ENCODE measurements around the gene EPB41L4A. TPM values are rescaled to one million over a fixed set of nuclear protein-coding genes. Genes with fewer than 3 reads are reported as not detected.
A peak's percentile ranks its signal among the peaks of the same experiment; 100 is the strongest.

Gene EPB41L4A
- polyA plus RNA-seq, 1 donor from 2014 or later: 7.4 TPM

DNA sequence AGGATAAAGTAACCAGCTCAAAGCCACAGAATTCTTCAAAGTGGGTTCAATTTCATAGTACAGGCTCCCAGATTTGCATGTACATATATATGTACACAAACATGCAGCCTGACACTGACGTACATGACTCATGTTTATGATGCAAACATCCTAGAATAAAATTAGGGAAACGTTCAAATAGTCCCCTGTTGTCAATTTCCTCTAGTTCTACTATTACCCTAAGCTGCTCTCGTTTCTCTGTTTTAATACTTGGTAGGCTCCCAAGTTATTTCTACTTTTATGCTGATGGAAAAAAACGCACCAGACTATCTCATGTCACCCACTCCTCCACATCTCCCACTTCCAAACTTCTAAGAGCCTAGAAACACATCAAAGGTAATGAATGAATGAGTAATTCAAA is 229.7 kb downstream of the EPB41L4A start:
- H3K27me3 ChIP-seq (ENCODE audit: insufficient read depth, low read depth, low read length): no peaks in the 10 kb centered on the region
- no peak overlapping the region for H2AFZ ChIP-seq (ENCODE audit: low read depth, low read length)
- H3F3A ChIP-seq (ENCODE audit: insufficient read depth, low read length, poor library complexity, severe bottlenecking): no peaks in the 10 kb centered on the region
- no peaks in the 10 kb centered on the region for H3K9me2 ChIP-seq (ENCODE audit: insufficient read depth, low read length)
- H4K20me1 ChIP-seq (ENCODE audit: insufficient read depth): no peaks in the 10 kb centered on the region
- no peak overlapping the region for H3K27ac ChIP-seq (ENCODE audit: low read length)
- H3K4me3 ChIP-seq (ENCODE audit: low read length): no peak overlapping the region
- H3K4me2 ChIP-seq (ENCODE audit: low read length): no peak overlapping the region
- H3K36me3 ChIP-seq (ENCODE audit: insufficient read depth, low read length): no peaks in the 10 kb centered on the region
- no peak overlapping the region for H3K9ac ChIP-seq (ENCODE audit: low read length)
- H3K79me2 ChIP-seq (replicated peaks; ENCODE audit: insufficient read depth, low read length): no peaks in the 10 kb centered on the region
- no peaks in the 10 kb centered on the region for H3K9me3 ChIP-seq (ENCODE audit: low read length)
- TF ChIP-seq TAF1 (IDR thresholded peaks at IDR 0.05; ENCODE audit: low read depth) (no peak), SMC3 (conservative IDR thresholded peaks at IDR 0.05; ENCODE audit: poor library complexity) (no peak), RAD21 (conservative IDR thresholded peaks at IDR 0.05) (no peak), MXI1 (conservative IDR thresholded peaks at IDR 0.05; ENCODE audit: poor library complexity, severe bottlenecking) (no peak)

DNA sequence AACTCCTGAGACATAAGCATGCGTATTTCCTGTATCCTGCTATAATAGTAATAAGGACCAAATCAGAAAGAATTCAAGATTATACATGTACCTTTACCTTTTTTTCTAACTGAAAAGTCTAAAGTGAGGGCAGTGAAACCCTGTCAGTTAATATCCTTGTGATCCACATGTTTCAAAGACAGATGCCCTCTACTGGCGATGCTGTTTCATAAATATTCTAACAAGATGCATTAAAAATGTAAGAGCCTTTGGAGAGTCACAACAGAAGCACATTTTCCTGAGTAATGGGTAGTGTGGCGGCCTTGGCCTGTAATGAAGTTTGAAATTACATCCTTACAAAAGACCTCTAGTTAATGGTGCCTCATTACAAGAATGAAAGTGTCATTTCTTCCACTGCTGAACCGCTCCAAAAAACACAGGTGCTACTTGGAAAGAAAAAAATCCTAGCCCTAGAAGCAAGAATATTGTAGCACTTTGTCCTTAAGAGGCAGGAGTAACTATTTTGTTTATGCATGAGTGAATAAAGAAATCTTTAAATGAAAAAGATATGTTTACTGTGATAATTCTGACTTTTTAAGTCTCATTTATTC is 232.6 kb downstream of the EPB41L4A start:
- no peak overlapping the region for H3K27ac ChIP-seq (ENCODE audit: low read length)
- TF ChIP-seq, protein P1, sequence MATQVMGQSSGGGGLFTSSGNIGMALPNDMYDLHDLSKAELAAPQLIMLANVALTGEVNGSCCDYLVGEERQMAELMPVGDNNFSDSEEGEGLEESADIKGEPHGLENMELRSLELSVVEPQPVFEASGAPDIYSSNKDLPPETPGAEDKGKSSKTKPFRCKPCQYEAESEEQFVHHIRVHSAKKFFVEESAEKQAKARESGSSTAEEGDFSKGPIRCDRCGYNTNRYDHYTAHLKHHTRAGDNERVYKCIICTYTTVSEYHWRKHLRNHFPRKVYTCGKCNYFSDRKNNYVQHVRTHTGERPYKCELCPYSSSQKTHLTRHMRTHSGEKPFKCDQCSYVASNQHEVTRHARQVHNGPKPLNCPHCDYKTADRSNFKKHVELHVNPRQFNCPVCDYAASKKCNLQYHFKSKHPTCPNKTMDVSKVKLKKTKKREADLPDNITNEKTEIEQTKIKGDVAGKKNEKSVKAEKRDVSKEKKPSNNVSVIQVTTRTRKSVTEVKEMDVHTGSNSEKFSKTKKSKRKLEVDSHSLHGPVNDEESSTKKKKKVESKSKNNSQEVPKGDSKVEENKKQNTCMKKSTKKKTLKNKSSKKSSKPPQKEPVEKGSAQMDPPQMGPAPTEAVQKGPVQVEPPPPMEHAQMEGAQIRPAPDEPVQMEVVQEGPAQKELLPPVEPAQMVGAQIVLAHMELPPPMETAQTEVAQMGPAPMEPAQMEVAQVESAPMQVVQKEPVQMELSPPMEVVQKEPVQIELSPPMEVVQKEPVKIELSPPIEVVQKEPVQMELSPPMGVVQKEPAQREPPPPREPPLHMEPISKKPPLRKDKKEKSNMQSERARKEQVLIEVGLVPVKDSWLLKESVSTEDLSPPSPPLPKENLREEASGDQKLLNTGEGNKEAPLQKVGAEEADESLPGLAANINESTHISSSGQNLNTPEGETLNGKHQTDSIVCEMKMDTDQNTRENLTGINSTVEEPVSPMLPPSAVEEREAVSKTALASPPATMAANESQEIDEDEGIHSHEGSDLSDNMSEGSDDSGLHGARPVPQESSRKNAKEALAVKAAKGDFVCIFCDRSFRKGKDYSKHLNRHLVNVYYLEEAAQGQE (IDR thresholded peaks at IDR 0.05; ENCODE audit: borderline replicate concordance): no peak
- TF ChIP-seq EP300 (conservative IDR thresholded peaks at IDR 0.05; ENCODE audit: poor library complexity, severe bottlenecking): no peak
- TF ChIP-seq TAF1 (IDR thresholded peaks at IDR 0.05; ENCODE audit: low read depth): no peak
- TF ChIP-seq SMC3 (conservative IDR thresholded peaks at IDR 0.05; ENCODE audit: poor library complexity): peak; percentile 61
- peak; percentile 44 for TF ChIP-seq RAD21 (conservative IDR thresholded peaks at IDR 0.05)
- TF ChIP-seq, protein P2, sequence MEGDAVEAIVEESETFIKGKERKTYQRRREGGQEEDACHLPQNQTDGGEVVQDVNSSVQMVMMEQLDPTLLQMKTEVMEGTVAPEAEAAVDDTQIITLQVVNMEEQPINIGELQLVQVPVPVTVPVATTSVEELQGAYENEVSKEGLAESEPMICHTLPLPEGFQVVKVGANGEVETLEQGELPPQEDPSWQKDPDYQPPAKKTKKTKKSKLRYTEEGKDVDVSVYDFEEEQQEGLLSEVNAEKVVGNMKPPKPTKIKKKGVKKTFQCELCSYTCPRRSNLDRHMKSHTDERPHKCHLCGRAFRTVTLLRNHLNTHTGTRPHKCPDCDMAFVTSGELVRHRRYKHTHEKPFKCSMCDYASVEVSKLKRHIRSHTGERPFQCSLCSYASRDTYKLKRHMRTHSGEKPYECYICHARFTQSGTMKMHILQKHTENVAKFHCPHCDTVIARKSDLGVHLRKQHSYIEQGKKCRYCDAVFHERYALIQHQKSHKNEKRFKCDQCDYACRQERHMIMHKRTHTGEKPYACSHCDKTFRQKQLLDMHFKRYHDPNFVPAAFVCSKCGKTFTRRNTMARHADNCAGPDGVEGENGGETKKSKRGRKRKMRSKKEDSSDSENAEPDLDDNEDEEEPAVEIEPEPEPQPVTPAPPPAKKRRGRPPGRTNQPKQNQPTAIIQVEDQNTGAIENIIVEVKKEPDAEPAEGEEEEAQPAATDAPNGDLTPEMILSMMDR (IDR thresholded peaks at IDR 0.05; ENCODE audit: poor library complexity, severe bottlenecking): peak; percentile 71

DNA sequence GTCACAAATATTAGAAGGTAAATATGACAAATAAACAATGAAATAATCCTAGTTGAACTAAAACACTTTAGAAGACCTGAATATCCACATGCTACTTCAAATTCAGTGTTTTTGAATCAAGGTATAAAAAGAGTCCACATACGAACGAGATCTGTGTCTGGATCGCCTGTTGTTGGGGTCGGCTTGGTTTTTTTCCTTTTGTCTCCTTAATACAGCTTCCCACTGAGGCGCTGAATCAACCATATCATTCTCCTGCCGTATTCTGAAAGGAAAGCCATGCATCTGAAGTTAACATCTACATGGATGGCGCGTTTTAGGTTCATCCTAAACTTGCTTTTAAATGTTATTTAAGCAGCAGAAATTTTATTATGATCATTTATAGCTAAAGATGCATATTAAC is 235.2 kb downstream of the EPB41L4A start:
- Histone ChIP-seq H4K20me1 (ENCODE audit: insufficient read depth) (no peaks in the 10 kb centered on the region), H3K9ac (ENCODE audit: low read length) (peak overlapping the region; percentile 40), H3K9me3 (ENCODE audit: low read length) (no peaks in the 10 kb centered on the region), H3F3A (ENCODE audit: insufficient read depth, low read length, poor library complexity, severe bottlenecking) (no peaks in the 10 kb centered on the region), H3K27me3 (ENCODE audit: insufficient read depth, low read depth, low read length) (no peaks in the 10 kb centered on the region), H3K36me3 (ENCODE audit: insufficient read depth, low read length) (no peaks in the 10 kb centered on the region), H3K4me2 (ENCODE audit: low read length) (peak overlapping the region; percentile 10), H3K9me2 (ENCODE audit: insufficient read depth, low read length) (no peaks in the 10 kb centered on the region), H2AFZ (ENCODE audit: low read depth, low read length) (no peak overlapping the region), H3K27ac (ENCODE audit: low read length) (peak overlapping the region; percentile 78), H3K79me2 (replicated peaks; ENCODE audit: insufficient read depth, low read length) (no peaks in the 10 kb centered on the region), H3K4me3 (ENCODE audit: low read length) (peak overlapping the region; percentile 46)
- TF ChIP-seq MXI1 (conservative IDR thresholded peaks at IDR 0.05; ENCODE audit: poor library complexity, severe bottlenecking) (no peak), POLR2AphosphoS5 (IDR thresholded peaks at IDR 0.05) (no peak), TAF1 (IDR thresholded peaks at IDR 0.05; ENCODE audit: low read depth) (no peak), SMC3 (conservative IDR thresholded peaks at IDR 0.05; ENCODE audit: poor library complexity) (no peak), RAD21 (conservative IDR thresholded peaks at IDR 0.05) (no peak), EZH2 (IDR thresholded peaks at IDR 0.05; ENCODE audit: borderline replicate concordance, insufficient read depth, low read length, poor library complexity, severe bottlenecking) (no peak), EP300 (conservative IDR thresholded peaks at IDR 0.05; ENCODE audit: poor library complexity, severe bottlenecking) (no peak)
- TF ChIP-seq, protein P1 (IDR thresholded peaks at IDR 0.05; ENCODE audit: borderline replicate concordance): no peak
- TF ChIP-seq, protein P2 (IDR thresholded peaks at IDR 0.05; ENCODE audit: poor library complexity, severe bottlenecking): no peak

More for the DNA sequence above, 232.6 kb downstream of the EPB41L4A start:
- Histone ChIP-seq H3K9me2 (ENCODE audit: insufficient read depth, low read length) (no peaks in the 10 kb centered on the region), H3K79me2 (replicated peaks; ENCODE audit: insufficient read depth, low read length) (no peaks in the 10 kb centered on the region), H3K4me2 (ENCODE audit: low read length) (no peak overlapping the region), H3K9me3 (ENCODE audit: low read length) (no peaks in the 10 kb centered on the region), H3K36me3 (ENCODE audit: insufficient read depth, low read length) (no peaks in the 10 kb centered on the region), H3K9ac (ENCODE audit: low read length) (no peak overlapping the region), H2AFZ (ENCODE audit: low read depth, low read length) (no peak overlapping the region), H3K4me3 (ENCODE audit: low read length) (no peak overlapping the region), H3F3A (ENCODE audit: insufficient read depth, low read length, poor library complexity, severe bottlenecking) (no peaks in the 10 kb centered on the region), H3K27me3 (ENCODE audit: insufficient read depth, low read depth, low read length) (no peaks in the 10 kb centered on the region), H4K20me1 (ENCODE audit: insufficient read depth) (no peaks in the 10 kb centered on the region)

Data from neural cell (in vitro differentiated cells).